GM10266 (cell line): Measurements from ENCODE around the gene BCL7C.

ENCODE experiments used
- DNase-seq: peaks from one replicate; pipeline ENCODE4 v3.0.0; 2012; ENCODE audit errors: extremely low spot score
- TF ChIP-seq, protein P1 (sequence below): IDR thresholded peaks from 2 replicates; pipeline ENCODE4 v1.5.1; 2012; ENCODE audit warnings: mild to moderate bottlenecking, low read depth; ENCODE audit not compliant: control insufficient read depth, insufficient read depth; ENCODE audit errors: missing control alignments

BCL7C gene

GRCh38 chr16:30841332-30841731, 52.5 kb downstream of the BCL7C start:
- TF ChIP-seq, protein P1, sequence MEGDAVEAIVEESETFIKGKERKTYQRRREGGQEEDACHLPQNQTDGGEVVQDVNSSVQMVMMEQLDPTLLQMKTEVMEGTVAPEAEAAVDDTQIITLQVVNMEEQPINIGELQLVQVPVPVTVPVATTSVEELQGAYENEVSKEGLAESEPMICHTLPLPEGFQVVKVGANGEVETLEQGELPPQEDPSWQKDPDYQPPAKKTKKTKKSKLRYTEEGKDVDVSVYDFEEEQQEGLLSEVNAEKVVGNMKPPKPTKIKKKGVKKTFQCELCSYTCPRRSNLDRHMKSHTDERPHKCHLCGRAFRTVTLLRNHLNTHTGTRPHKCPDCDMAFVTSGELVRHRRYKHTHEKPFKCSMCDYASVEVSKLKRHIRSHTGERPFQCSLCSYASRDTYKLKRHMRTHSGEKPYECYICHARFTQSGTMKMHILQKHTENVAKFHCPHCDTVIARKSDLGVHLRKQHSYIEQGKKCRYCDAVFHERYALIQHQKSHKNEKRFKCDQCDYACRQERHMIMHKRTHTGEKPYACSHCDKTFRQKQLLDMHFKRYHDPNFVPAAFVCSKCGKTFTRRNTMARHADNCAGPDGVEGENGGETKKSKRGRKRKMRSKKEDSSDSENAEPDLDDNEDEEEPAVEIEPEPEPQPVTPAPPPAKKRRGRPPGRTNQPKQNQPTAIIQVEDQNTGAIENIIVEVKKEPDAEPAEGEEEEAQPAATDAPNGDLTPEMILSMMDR, result no peak

GRCh38 chr16:30840611-30841010, 53.3 kb downstream of the BCL7C start:
- TF ChIP-seq, protein P1, result no peak
- DNase-seq, result no peak

More at GRCh38 chr16:30841332-30841731, 52.5 kb downstream of the BCL7C start:
- DNase-seq, result no peak

- TF ChIP-seq, protein P1, result no peak
- no peak for DNase-seq
Observed at GRCh38 chr16:30839523-30840227, 54.2 kb downstream of the BCL7C start.

DNA sequence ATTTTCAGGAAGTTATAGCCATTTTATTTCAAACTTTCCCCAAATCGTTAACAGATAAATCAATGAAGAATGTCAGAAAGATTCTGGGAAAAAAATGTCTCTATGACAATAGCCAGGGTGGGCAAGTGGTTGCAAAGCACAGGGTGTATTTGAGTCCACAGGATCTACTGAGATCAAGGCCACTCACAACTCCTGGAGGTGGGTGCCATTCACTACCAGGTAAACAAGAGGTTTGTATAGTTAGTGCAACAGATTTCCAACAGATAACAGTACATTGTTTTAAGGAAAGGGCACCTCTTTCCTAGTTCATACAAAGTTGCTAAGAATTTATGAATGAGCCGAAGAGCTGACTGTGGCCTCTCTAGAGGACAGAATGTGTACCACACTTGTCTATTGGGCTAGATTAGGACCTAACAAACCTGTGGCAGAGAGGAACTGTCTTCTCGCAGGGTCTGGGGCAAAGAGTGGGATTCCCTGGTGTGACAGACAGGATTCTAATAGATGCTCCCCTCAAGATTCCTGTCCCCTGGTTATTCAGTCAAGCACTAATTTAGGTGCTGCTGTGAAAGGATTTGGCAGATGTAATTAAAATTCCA, 54.9 kb downstream of the BCL7C start:
- TF ChIP-seq, protein P1, result no peak
- DNase-seq, result no peak

DNA sequence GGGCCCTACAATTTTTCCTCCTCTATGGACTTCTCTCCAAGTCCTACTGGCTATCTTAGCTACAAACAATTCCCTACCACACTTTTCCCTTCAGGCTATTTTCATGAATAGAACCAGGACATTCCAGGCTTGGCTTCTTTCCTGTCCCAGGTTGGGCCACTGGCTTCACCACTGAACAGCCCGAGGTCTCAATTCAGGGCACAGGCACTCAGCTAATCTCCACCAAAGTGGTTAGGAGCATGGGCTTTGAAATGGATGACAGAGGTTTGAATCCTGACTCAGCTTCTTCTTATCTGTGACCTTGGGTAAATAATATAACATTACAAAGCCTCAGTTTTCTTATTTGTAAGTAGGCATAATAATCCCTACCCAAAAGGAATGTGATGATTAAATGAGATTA, 56.0 kb downstream of the BCL7C start:
- no peak for DNase-seq
- TF ChIP-seq, protein P1, result no peak
